SK-N-SH treated with all-trans-retinoic acid at 6 μM for 48 hours (cell line): ENCODE data around the gene HTN3.

Experiments
- ATAC-seq: fragments of 200-7000 bp; cut with Tn5 transposase; 3 replicates; pipeline ENCODE4 v1.9.1; 2020; ENCODE audit warnings: mild to moderate bottlenecking, moderate library complexity
- ARNTL ChIP-seq: fragments of 450-650 bp; formaldehyde crosslinking; IDR thresholded peaks from 2 replicates; pipeline ENCODE4 v1.5.0; 2020; ENCODE audit warnings: low read depth, mild to moderate bottlenecking, moderate library complexity, borderline replicate concordance
- BACH2 ChIP-seq: fragments of 250-450 bp; sonication (Bioruptor Pico); IDR thresholded peaks from 2 replicates; pipeline ENCODE4 v1.9.0; 2021; ENCODE audit warnings: mild to moderate bottlenecking, borderline replicate concordance
- ESRRG ChIP-seq: fragments of 250-450 bp; sonication (Bioruptor Pico); IDR thresholded peaks from 2 replicates; pipeline ENCODE4 v1.6.1; 2021; ENCODE audit warnings: mild to moderate bottlenecking
- GLIS3 ChIP-seq: fragments of 250-450 bp; sonication (Bioruptor Pico); IDR thresholded peaks from 2 replicates; pipeline ENCODE4 v1.5.0; 2020; ENCODE audit warnings: mild to moderate bottlenecking, moderate library complexity
- ISL1 ChIP-seq: fragments of 250-450 bp; sonication (Bioruptor Pico); IDR thresholded peaks from 2 replicates; pipeline ENCODE4 v2.1.2; 2022; ENCODE audit warnings: mild to moderate bottlenecking, moderate library complexity
- OSR1 ChIP-seq: fragments of 250-450 bp; sonication (Bioruptor Pico); IDR thresholded peaks from 2 replicates; pipeline ENCODE4 v1.8.0; 2022; ENCODE audit warnings: moderate library complexity, mild to moderate bottlenecking, inconsistent platforms
- PPARA ChIP-seq: fragments of 250-450 bp; sonication (Bioruptor Pico); IDR thresholded peaks from 2 replicates; pipeline ENCODE4 v1.5.0; 2020; ENCODE audit warnings: mild to moderate bottlenecking, borderline replicate concordance
- RARB ChIP-seq: fragments of 250-450 bp; sonication (Bioruptor Pico); IDR thresholded peaks from 2 replicates; pipeline ENCODE4 v1.8.0; 2021; ENCODE audit warnings: mild to moderate bottlenecking, moderate library complexity
- SNAI2 ChIP-seq: fragments of 250-450 bp; sonication (Bioruptor Pico); IDR thresholded peaks from 2 replicates; pipeline ENCODE4 v1.5.0; 2020; ENCODE audit warnings: mild to moderate bottlenecking, moderate library complexity
- TCF4 ChIP-seq: fragments of 250-450 bp; sonication (Bioruptor Pico); IDR thresholded peaks from 2 replicates; pipeline ENCODE4 v1.8.0; 2021; ENCODE audit warnings: mild to moderate bottlenecking, moderate library complexity, borderline replicate concordance
- TOX ChIP-seq: fragments of 250-450 bp; sonication (Bioruptor Pico); IDR thresholded peaks from 2 replicates; pipeline ENCODE4 v1.8.0; 2021; ENCODE audit warnings: mild to moderate bottlenecking, moderate library complexity, borderline replicate concordance
- TSHZ2 ChIP-seq: fragments of 250-450 bp; sonication (Bioruptor Pico); IDR thresholded peaks from 2 replicates; pipeline ENCODE4 v1.5.0; 2020; ENCODE audit warnings: mild to moderate bottlenecking, moderate library complexity
- ZC3H10 ChIP-seq: fragments of 250-450 bp; sonication (Bioruptor Pico); IDR thresholded peaks from 2 replicates; pipeline ENCODE4 v1.5.1; 2021; ENCODE audit warnings: mild to moderate bottlenecking, moderate library complexity
- ZFP3 ChIP-seq: fragments of 250-450 bp; sonication (Bioruptor Pico); IDR thresholded peaks from 2 replicates; pipeline ENCODE4 v1.5.0; 2020; ENCODE audit warnings: mild to moderate bottlenecking, moderate library complexity
- ZNF565 ChIP-seq: fragments of 450-650 bp; formaldehyde crosslinking; conservative IDR thresholded peaks from 2 replicates; pipeline ENCODE4 v1.5.0; 2020; ENCODE audit warnings: low read depth, mild to moderate bottlenecking, moderate library complexity
- ZNF70 ChIP-seq: fragments of 450-650 bp; formaldehyde crosslinking; IDR thresholded peaks from 2 replicates; pipeline ENCODE4 v1.5.0; 2020; ENCODE audit warnings: mild to moderate bottlenecking, moderate library complexity
- ZNF8 ChIP-seq: fragments of 450-650 bp; formaldehyde crosslinking; IDR thresholded peaks from 2 replicates; pipeline ENCODE4 v1.5.0; 2020; ENCODE audit warnings: mild to moderate bottlenecking, moderate library complexity
- TF ChIP-seq, protein P1 (sequence below): fragments of 250-450 bp; sonication (Bioruptor Pico); IDR thresholded peaks from 2 replicates; pipeline ENCODE4 v1.5.1; 2021; ENCODE audit warnings: mild to moderate bottlenecking, moderate library complexity
- TF ChIP-seq, protein P2 (sequence below): fragments of 250-450 bp; sonication (Bioruptor Pico); IDR thresholded peaks from 2 replicates; pipeline ENCODE4 v1.8.0; 2021; ENCODE audit warnings: low read depth, mild to moderate bottlenecking, moderate library complexity, borderline replicate concordance
- TF ChIP-seq, protein P3 (sequence below): fragments of 250-450 bp; sonication (Bioruptor Pico); IDR thresholded peaks from 2 replicates; pipeline ENCODE4 v1.5.1; 2020; ENCODE audit warnings: low read depth, mild to moderate bottlenecking, moderate library complexity

HTN3 gene

GRCh38 chr4:70000711-70001110 lies 27.5 kb upstream of the HTN3 start (continued):
- TF ChIP-seq, protein P1, sequence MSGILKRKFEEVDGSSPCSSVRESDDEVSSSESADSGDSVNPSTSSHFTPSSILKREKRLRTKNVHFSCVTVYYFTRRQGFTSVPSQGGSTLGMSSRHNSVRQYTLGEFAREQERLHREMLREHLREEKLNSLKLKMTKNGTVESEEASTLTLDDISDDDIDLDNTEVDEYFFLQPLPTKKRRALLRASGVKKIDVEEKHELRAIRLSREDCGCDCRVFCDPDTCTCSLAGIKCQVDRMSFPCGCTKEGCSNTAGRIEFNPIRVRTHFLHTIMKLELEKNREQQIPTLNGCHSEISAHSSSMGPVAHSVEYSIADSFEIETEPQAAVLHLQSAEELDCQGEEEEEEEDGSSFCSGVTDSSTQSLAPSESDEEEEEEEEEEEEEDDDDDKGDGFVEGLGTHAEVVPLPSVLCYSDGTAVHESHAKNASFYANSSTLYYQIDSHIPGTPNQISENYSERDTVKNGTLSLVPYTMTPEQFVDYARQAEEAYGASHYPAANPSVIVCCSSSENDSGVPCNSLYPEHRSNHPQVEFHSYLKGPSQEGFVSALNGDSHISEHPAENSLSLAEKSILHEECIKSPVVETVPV (CRISPR knock-in tag), result no peak
- no peak for TF ChIP-seq ZNF565 (CRISPR knock-in tag)
- no peak for TF ChIP-seq ZC3H10 (CRISPR knock-in tag)
- TF ChIP-seq ARNTL (CRISPR knock-in tag), result no peak
- TF ChIP-seq, protein P2, sequence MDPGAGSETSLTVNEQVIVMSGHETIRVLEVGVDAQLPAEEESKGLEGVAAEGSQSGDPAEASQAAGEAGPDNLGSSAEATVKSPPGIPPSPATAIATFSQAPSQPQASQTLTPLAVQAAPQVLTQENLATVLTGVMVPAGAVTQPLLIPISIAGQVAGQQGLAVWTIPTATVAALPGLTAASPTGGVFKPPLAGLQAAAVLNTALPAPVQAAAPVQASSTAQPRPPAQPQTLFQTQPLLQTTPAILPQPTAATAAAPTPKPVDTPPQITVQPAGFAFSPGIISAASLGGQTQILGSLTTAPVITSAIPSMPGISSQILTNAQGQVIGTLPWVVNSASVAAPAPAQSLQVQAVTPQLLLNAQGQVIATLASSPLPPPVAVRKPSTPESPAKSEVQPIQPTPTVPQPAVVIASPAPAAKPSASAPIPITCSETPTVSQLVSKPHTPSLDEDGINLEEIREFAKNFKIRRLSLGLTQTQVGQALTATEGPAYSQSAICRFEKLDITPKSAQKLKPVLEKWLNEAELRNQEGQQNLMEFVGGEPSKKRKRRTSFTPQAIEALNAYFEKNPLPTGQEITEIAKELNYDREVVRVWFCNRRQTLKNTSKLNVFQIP (CRISPR knock-in tag), result no peak
- TF ChIP-seq PPARA, result no peak
- TF ChIP-seq BACH2 (CRISPR knock-in tag), result no peak
- TF ChIP-seq TOX (CRISPR knock-in tag), result no peak
- TF ChIP-seq GLIS3 (CRISPR knock-in tag), result no peak
- TF ChIP-seq ZFP3 (CRISPR knock-in tag), result no peak
- no peak for TF ChIP-seq SNAI2

- ATAC-seq, result no peak
These were observed 25.8 kb upstream of the HTN3 start for GRCh38 chr4:70002507-70002906.

DNA sequence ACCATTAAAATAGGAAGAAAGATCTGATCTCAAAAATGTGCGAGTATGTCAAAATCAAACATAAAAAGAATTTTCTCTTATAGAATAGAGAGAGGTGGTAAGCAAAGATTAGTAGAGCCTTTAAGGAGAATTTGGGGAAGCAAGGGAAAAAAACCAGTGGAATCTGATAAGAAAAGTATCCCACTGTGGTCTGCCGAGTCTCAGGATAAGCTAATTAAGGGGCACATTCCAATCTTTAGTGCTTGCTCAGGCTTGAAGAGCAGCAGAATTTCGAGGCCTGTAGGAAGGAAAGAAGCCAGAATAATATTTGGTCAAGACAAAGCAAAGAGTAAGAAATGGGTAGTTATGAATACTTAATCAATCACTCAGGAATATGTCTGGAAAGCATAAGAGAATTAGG lies 19.5 kb upstream of the HTN3 start:
- no peak for ATAC-seq
- TF ChIP-seq ZFP3 (CRISPR knock-in tag) (no peak), OSR1 (CRISPR knock-in tag) (no peak), SNAI2 (no peak), ESRRG (CRISPR knock-in tag) (no peak), ZNF8 (no peak), RARB (CRISPR knock-in tag) (no peak), ZNF70 (CRISPR knock-in tag) (no peak), ZC3H10 (CRISPR knock-in tag) (no peak), TCF4 (CRISPR knock-in tag) (no peak), ARNTL (CRISPR knock-in tag) (no peak), ISL1 (no peak)
- TF ChIP-seq, protein P3, sequence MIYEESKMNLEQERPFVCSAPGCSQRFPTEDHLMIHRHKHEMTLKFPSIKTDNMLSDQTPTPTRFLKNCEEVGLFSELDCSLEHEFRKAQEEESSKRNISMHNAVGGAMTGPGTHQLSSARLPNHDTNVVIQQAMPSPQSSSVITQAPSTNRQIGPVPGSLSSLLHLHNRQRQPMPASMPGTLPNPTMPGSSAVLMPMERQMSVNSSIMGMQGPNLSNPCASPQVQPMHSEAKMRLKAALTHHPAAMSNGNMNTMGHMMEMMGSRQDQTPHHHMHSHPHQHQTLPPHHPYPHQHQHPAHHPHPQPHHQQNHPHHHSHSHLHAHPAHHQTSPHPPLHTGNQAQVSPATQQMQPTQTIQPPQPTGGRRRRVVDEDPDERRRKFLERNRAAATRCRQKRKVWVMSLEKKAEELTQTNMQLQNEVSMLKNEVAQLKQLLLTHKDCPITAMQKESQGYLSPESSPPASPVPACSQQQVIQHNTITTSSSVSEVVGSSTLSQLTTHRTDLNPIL, result no peak

More at GRCh38 chr4:70002507-70002906, 25.8 kb upstream of the HTN3 start:
- TF ChIP-seq ZFP3 (CRISPR knock-in tag), result no peak
- TF ChIP-seq, protein P3, result no peak
- TF ChIP-seq ISL1, result no peak
- TF ChIP-seq ARNTL (CRISPR knock-in tag), result no peak
- TF ChIP-seq, protein P2 (CRISPR knock-in tag), result no peak
- TF ChIP-seq OSR1 (CRISPR knock-in tag), result no peak
- no peak for TF ChIP-seq ZNF70 (CRISPR knock-in tag)
- TF ChIP-seq RARB (CRISPR knock-in tag), result no peak
- TF ChIP-seq BACH2 (CRISPR knock-in tag), result no peak
- TF ChIP-seq ESRRG (CRISPR knock-in tag), result no peak
- no peak for TF ChIP-seq PPARA
- no peak for TF ChIP-seq TOX (CRISPR knock-in tag)
- TF ChIP-seq TSHZ2 (CRISPR knock-in tag), result no peak
